ENCODE results near the gene RWDD3.
A peak's percentile ranks its signal among the peaks of the same experiment; 100 is the strongest.

The RWDD3 gene

GRCh38 chr1:95246511-95246910 is 12.5 kb downstream of the RWDD3 start:
- no peak overlapping the region for H3K27ac ChIP-seq (replicated peaks)
- TF ChIP-seq REST (IDR thresholded peaks at IDR 0.05; ENCODE audit: insufficient replicate concordance, low read depth) (no peak), GABPA (IDR thresholded peaks at IDR 0.05; ENCODE audit: low read depth) (no peak), CTCF (IDR thresholded peaks at IDR 0.05; ENCODE audit: insufficient read depth, low read length) (no peak), SPI1 (IDR thresholded peaks at IDR 0.05; ENCODE audit: borderline replicate concordance, low read depth) (no peak), POLR2AphosphoS5 (IDR thresholded peaks at IDR 0.05; ENCODE audit: low read depth) (no peak)
- H3K27me3 ChIP-seq (ENCODE audit: insufficient read depth, poor library complexity, severe bottlenecking), result no peaks in the 10 kb centered on the region

GRCh38 chr1:95247607-95248006 is 13.6 kb downstream of the RWDD3 start:
- no peak for TF ChIP-seq CTCF (IDR thresholded peaks at IDR 0.05; ENCODE audit: insufficient read depth, low read length)
- TF ChIP-seq POLR2AphosphoS5 (IDR thresholded peaks at IDR 0.05; ENCODE audit: low read depth), result no peak
- no peak for TF ChIP-seq REST (IDR thresholded peaks at IDR 0.05; ENCODE audit: insufficient replicate concordance, low read depth)
- TF ChIP-seq SPI1 (IDR thresholded peaks at IDR 0.05; ENCODE audit: borderline replicate concordance, low read depth), result no peak
- TF ChIP-seq GABPA (IDR thresholded peaks at IDR 0.05; ENCODE audit: low read depth), result no peak
- Histone ChIP-seq H3K4me3 (replicated peaks; ENCODE audit: insufficient read depth, low read length) (no peak overlapping the region), H3K27me3 (ENCODE audit: insufficient read depth, poor library complexity, severe bottlenecking) (no peaks in the 10 kb centered on the region), H3K27ac (replicated peaks) (no peak overlapping the region)
- no peak for DNase-seq (ENCODE audit: low read depth in 1 of 2, low spot score in 1 of 2)

More at GRCh38 chr1:95246511-95246910, 12.5 kb downstream of the RWDD3 start:
- DNase-seq (ENCODE audit: low read depth in 1 of 2, low spot score in 1 of 2), result no peak
- H3K4me3 ChIP-seq (replicated peaks; ENCODE audit: insufficient read depth, low read length), result no peak overlapping the region

GRCh38 chr1:95249916-95250315 is 15.9 kb downstream of the RWDD3 start:
- no peak overlapping the region for H3K4me3 ChIP-seq (replicated peaks; ENCODE audit: insufficient read depth, low read length)
- TF ChIP-seq POLR2AphosphoS5 (IDR thresholded peaks at IDR 0.05; ENCODE audit: low read depth) (no peak), CTCF (IDR thresholded peaks at IDR 0.05; ENCODE audit: insufficient read depth, low read length) (no peak)
- peak in 1 of 2 experiments; percentile 7 for DNase-seq (ENCODE audit: low read depth in 1 of 2, low spot score in 1 of 2)
- no peak overlapping the region for H3K27ac ChIP-seq (replicated peaks)
- H3K27me3 ChIP-seq (ENCODE audit: insufficient read depth, poor library complexity, severe bottlenecking), result no peaks in the 10 kb centered on the region

GRCh38 chr1:95252422-95252821 is 18.4 kb downstream of the RWDD3 start:
- no peak overlapping the region for H3K27ac ChIP-seq (replicated peaks)
- H3K27me3 ChIP-seq (ENCODE audit: insufficient read depth, poor library complexity, severe bottlenecking), result no peaks in the 10 kb centered on the region
- peak in 1 of 2 experiments; percentile 5 for DNase-seq (ENCODE audit: low read depth in 1 of 2, low spot score in 1 of 2)
- TF ChIP-seq CTCF (IDR thresholded peaks at IDR 0.05; ENCODE audit: insufficient read depth, low read length) (no peak), POLR2AphosphoS5 (IDR thresholded peaks at IDR 0.05; ENCODE audit: low read depth) (no peak), SPI1 (IDR thresholded peaks at IDR 0.05; ENCODE audit: borderline replicate concordance, low read depth) (no peak), GABPA (IDR thresholded peaks at IDR 0.05; ENCODE audit: low read depth) (no peak), REST (IDR thresholded peaks at IDR 0.05; ENCODE audit: insufficient replicate concordance, low read depth) (no peak)
- no peak overlapping the region for H3K4me3 ChIP-seq (replicated peaks; ENCODE audit: insufficient read depth, low read length)

Measured in HL-60 (cell line).